GM18499 (cell line): ENCODE measurements around the gene TMEM94.
"Not testable (repeated sequence)": the region's sequence is repeated elsewhere in the genome, so short reads cannot be mapped to it uniquely, and the experiment has no call there.

Source experiments
- ATAC-seq: cut with Tn5 transposase; IDR thresholded peaks from one replicate; pipeline ENCODE4 v1.9.1; 2021; ENCODE audit warnings: moderate number of reproducible peaks; ENCODE audit not compliant: insufficient read depth, unreplicated experiment

The TMEM94 gene

DNA sequence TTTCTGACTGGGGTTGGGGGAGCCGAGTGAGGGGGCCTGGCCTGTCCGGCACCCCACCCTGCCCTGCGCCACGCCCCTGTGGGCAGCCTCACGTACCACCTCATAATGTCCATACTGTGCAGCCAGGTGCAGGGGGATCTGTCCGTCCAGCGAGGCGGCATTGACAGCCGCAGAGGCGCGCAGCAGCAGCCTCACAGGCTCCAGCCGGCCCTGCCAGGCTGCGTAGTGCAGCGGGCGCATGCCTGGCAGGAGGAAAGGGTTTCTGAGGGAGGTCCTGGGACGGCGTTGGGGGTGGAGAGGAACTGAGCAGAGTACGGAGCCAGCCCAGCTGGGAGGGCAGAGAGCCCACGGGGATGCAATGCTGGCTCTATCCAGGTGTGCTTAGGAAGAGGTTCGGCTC is 50.5 kb downstream of the TMEM94 start:
- ATAC-seq, result no peak

DNA sequence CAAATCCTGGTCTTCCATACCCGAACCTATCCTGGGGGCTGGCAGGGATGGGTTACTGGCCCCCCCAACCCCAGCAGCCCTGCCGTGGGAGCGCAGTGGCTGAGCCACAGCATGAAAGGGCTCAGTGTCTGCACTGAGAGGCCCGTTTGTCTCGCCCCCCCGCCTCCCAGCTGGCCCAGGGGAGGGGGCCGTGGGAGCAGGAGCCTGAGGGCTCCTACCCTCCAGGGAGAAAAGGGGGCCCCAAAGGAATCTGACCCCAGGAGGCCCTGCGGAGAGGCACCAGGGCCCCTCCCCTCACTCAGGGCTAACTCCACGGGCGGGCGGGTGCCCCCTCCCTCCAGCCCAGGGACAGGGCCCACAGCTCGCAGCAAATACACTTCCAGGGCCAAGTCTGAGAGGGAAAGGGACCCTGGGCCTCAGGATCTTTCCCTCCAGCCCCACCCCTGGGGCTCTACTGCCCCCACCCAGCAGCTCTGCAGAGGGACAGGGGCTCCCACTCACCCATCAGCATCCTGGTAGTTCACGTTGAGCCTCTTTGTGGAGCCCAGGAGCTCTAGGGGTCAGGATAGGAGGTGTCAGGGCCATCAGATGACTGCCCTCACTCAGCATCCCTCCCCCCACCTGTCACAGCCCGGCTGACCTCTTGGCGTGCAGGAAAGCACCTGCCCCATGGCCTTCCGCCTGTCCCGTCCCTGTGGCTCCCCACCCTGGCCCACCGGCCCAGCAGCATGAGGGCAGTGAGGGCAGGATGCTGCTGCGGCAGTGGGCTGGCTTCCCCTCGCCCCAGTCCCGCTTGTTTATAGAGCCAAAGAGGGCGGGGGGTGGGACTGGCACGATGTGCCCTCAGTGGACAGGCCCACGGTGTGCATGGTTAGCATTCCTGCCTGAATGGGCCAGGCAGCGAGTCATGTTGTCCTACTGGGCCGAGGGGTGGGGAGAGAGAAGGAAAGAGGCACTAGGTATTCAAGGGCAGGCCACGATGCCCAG is 51.6 kb downstream of the TMEM94 start:
- no peak for ATAC-seq

DNA sequence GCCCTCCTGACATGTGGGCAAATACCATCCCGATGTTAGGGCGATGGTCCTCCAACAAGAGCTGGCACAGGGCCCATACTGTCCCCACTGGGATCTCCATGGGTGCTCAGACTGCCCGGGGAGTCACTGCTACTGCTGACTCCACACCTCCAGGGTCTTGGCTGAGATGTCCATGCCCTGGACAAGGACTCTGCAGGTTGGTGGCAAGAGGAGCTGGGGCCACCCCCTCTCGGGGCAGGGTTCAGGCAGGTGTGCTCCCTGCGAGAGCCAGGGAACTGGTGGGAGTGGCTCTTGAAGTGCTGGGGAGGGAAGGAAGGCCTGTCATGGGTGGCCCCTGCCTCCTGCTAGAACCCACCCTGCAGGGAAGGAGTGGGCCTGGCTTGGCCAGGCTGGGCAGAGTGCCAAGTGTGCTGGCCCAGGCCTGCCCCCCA is 52.5 kb downstream of the TMEM94 start:
- ATAC-seq, result no peak

DNA sequence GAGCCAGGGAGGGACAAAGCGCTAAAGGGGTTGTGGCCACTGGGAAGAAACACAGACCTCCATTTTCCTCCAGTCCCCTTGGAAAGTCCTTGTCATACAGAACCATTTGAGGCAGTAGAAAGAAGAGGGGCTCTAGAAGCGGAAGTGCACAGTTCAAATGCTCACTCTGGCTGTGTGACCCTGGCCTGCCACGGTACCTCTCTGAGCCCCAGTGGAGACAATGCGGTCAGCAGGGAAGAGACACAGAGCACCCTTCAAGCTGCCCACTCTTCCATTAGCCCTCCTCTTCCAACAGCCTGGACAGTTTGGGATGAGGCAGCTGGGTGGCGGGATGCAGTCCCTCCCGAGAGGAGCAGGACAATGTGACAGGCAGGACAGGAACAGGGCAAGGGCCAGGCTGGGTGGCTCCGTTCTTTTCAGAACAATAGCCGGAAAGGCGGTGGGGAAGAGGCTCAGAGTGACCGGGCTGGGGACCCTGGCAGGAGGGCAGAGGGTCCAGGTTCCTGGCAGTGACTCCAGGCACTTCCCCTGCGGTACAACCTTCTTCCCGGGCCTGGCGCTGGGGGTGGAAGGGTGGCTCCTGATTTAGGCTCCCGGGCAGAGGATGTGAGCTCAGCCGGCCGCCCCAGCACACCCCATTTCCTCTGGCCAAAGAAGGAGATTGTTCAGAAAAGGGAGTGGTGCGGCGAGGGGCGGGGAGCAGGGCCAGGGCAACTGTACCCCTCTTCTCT is 53.3 kb downstream of the TMEM94 start:
- ATAC-seq, result no peak

DNA sequence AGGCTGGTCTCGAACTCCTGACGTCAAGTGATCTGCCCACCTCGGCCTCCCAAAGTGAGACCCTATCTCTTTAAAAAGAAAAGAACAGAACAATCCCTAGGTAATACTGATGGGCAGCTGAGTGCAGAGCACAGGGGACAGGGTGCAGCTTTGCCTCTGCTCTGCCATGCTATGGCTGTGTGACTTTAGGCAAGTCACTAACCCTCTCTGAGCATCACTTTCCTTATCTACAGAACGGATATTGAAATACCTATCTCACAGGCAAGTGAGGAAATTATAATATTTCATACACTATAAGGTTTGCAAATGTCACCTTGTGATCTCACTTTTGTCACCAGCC is 54.8 kb downstream of the TMEM94 start:
- no peak for ATAC-seq

DNA sequence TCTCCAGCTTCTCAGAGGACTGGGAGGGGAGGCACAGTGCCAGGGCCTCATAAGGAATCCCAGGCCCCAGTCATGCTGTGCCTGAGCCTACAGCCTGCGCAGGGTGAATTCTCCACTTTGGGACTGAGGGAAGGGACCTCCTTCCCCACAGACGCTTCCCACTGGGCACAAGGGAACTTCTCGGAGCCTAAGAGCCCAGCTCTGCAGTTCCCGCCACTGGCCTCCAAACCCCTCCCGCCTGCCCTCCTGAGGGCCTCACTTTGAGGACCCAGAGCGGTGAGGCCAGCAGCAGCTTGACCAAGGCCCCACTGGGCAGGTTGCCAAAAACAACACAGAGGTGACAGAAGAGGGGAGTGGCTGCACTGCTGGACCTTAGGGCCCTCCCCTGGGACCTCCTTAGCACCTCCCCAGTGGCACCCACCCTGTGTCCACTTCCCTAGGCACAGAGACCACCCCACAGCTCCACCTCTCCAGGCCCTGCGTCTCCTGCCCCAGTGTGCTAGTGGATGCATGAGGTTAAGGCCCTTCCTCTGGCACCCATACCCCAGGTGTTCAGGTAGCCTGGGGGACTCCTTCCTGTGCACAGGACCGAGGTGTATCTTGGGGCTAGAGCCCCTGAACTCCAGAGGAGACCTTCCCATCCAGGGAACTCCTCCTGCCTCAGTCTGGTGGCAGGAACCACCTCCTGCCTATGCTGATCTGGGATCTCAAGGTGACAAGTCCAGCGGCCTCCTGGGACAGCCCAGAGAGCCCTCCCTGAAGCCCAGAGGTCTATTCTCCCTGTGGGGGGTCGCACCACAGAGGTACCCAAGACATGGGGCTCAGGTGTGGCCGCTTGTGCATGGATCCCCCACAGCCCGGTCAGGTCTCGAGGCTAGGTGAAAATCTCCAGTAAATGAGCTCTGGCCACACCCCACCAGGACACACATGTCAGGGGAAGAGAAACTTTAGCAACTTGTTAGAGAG is 55.5 kb downstream of the TMEM94 start:
- ATAC-seq, result no peak

DNA sequence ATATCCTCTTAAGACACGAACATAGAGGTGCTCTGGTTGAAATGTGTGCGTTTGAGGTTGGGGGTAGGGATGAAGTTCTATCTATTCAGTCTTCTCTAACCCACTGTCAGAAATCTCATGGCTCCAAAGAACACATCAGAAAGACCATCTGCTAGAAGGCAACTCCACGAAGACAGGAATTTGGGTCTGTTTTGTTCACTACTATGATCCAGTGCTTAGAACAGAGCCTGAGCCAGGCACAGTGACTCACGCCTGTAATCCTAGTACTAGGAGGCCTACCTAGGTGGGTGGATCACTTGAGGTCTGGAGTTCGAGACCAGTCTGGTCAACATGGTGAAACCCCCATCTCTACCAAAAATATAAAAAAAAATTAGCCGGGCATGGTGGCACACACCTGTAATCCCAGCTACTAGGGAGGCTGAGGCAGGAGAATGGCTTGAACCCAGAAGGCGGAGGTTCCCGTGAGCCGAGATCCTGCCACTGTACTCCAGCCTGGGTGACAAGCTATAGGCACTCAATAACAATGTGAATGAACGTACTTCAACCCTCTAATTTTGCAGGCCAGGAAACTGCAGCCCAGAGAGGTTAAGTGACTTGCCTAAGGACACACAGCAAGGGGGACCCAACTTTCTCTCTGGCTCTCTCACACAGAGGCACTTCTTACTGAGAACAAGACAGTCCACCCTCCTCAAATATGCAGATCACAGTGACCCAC is 56.6 kb downstream of the TMEM94 start:
- no peak for ATAC-seq

DNA sequence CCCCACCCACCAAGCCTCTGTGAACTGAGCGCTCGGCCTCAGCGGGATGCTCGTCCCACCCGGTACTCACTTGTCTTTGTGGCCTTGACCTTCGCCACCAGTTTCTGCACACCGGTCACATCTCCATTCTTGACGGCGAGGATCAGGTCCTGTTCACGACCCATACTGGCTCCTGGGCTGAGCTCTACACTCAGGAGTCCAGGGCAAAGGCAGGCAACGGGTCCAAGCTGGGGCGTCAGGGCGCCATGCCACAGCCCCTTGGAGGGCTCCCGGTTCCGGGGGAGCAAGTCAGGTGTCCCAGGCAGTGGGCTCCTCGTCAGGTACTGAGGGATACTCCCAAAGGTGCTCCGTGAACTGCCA is 57.2 kb downstream of the TMEM94 start:
- no peak for ATAC-seq

DNA sequence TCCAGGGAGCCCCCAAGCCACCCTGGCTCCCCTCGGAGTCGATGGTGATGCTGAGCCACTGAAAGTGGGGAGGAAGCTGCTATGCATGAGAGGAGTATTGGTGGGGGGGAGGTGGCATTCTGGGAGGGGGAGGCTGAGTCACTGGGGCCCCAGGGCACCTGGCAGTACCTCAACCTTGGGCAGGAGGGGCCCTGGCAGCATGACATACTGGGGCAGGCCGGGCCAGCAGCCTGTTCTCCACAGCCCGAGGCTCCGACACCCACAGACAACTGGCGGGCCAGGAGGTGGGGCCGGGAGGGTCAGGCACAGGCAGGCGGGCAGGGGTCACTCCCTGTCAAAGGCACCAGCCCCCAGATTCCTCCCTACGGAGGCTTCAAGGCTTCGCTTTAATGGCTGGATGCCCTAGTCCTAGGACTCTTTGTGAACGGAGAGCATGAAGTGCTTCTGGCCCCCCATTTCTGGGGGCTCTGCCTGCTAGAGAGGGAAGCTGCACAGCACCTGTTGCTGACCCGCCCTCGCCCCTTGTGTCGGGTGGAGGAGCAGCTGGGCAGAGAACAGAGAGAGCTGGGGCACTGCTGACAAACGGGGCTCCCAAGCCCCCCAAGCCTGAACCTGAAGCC is 58.0 kb downstream of the TMEM94 start:
- no peak for ATAC-seq

DNA sequence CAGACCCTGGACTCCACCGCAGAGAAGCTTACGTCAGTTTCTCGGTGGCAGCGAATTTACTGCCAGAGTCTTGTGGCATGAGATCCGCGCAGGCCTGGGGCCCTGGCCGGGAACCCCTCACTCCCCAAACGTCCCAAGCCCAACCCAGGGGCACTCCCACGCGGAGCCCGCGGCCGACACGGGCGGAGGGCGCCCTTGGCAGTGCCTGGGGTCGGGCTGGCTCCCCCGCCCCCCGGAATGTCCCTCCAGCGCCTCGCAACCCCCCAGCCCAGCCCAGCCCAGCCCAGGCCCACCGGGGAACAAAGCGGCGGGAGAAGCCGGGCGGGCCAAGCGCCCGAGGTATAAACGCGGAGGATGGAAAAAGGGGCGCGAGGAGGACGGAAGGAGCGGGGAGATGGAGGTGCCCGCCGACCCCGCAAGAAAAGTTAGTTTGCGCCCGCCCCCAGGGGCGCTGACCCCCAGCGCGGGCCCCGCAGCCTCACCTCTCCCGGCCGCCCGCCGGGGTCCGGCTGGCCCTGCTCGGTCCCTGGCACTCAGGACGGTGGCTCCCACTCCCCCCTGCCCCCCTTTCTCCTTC is 58.6 kb downstream of the TMEM94 start:
- no peak for ATAC-seq

DNA sequence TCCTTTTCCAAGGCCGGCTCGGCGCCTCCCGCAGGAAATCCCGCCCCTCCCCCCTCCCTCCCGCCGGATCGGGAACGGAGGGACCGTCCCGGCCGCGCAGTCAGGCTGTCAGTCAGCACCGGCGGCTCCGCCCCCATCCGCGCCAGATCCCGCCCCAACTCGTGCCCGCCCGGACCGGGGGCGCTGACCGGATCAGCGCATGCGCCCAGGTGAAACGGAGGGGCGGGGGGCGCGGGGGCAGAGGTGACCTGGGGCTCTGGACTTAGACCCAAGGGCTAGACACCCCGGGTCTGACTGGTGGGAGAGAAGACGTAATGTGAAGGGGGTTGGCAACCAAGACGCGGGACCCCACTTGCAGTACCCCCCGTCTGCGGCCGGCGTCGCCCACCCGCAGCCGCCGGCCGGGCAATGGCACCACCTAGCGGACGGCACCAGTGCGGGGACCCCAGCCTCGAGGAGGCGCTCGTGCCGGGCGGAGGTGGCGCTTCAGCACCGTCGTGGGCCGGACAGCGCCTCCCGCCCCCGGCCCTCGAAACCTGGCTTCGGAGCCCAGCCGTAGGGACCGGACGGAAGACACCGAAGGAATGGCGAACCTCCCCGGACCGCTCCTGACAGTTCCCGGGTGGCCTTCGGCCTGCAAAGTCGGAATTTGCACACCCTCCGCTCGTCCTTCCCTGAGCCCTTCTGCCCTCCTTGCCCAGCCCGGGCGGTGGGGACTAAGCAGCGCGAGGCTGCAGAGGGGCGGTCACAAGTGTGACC is 59.2 kb downstream of the TMEM94 start, which contains the start of gene CASKIN2:
Gene CASKIN2 (minus strand): TSS at position 42 of the 759 bp plus-strand sequence. CDS start 1,733 bp downstream, outside the sequence.
- no peak for ATAC-seq

DNA sequence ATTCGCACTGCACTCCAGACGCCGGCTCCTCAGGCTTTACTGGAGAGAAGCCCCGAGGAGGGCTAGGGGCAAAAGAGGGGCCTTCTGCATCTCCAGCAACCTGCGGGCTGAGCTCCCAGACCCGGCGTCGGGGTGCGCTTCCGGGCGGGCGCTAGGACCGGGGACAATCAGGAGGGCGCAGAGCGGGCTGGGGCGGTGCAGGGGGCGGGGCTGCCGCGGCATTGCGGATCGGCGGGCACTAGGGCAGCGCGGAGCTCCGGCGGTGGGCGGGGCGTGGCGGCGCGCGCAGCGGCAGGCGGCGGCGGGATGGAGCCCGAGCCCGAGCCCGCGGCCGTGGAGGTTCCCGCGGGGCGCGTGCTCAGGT is 59.8 kb downstream of the TMEM94 start, which contains the start of gene TSEN54:
Gene TSEN54 (plus strand): TSS at position 274 of the 364 bp plus-strand sequence. CDS start 33 bp downstream, at position 307.
- ATAC-seq, result no peak

DNA sequence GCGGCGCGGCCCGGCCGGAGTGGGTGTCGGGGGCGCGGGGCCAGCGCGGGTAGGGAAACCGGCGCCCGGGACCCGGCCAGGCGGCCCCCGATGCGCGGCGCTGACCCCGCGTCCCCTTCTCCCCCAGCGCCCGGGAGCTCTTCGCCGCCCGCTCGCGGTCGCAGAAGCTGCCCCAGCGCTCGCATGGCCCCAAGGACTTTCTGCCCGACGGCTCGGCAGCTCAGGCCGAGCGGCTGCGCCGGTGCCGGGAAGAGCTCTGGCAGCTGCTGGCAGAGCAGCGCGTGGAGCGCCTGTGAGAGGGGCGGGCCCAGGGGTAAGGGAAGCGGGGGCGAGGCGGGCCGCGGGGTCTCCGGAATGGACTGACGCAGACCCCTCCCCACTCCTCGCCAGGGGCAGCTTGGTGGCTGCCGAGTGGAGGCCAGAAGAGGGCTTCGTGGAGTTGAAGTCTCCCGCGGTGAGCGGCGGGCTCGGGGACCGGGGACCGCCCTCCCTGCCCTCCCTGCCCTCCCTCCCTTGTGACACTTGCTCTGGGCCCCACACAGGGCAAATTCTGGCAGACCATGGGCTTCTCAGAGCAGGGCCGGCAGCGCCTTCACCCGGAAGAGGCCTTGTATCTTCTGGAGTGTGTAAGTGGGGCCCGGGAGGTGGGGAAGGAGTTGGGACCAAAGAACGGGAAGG is 60.3 kb downstream of the TMEM94 start:
- no peak for ATAC-seq

DNA sequence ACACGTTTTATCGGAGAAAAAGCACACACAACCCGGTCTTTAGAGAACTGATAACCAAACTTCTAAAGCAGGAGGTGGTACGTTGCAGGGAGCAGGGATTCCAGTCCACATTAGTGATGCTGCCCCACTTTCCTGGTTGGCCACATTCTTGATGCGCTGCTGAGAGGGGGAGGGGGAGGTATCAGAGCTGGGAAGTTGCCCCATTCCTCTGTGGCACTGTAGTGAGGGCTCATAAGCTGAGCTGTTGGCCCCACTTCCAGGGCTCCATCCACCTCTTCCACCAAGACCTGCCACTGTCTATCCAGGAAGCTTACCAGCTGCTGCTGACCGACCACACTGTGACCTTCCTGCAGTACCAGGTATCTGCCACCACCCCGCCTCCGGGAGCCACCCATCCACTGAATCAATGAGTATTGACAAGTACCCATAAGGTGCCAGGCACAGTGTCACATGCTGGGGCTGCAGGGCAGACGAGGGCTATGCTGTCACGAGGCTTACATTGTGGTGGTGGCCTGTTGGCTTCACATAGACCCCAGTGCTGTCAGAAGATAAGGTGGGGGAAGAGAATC is 60.9 kb downstream of the TMEM94 start:
- no peak for ATAC-seq

DNA sequence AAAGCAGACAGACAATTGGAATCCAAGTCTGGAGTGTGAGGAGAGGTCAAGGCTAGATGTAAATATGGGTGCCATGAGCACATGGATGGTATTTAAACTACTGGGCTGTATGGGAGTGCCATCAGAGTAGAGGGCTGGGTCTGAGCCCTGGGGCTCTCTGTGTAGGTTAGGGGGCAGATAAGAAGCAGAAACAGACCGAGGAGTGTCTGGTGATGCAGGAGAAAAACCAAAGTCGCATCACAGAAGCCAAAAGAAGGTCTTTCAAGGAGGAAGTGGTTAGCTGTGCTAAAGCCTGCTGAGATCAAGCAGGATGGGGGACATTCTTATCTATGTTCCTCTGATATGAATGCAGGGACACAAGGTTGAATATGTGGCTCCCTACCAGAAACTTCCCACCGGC is 61.8 kb downstream of the TMEM94 start:
- no peak for ATAC-seq

DNA sequence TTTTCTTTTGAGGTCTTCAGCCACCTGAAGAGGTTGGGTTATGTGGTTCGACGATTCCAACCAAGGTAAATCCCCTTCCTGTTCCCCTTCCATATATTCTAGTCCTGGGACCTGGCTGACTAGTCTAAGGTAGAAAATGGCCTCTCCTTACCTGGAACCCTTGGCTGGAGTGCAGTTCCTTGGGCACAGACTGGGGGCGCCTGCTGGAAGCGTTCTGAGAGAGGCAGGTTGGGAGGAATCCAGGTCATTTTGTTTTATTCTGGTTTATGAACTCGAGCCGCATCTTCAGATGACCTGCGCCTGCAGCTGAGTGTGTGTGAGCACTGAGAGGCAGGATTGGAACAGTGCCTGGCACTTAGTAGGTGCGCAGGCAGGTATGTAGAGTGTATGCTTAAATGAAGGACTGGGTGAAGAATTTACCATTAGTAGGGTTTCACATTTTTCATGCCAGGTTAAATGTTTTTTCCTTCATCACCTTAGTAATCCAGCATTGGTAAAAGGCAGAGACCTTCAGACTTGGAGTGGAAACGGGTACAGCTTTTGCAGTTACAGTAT is 62.6 kb downstream of the TMEM94 start:
- ATAC-seq, result no peak

DNA sequence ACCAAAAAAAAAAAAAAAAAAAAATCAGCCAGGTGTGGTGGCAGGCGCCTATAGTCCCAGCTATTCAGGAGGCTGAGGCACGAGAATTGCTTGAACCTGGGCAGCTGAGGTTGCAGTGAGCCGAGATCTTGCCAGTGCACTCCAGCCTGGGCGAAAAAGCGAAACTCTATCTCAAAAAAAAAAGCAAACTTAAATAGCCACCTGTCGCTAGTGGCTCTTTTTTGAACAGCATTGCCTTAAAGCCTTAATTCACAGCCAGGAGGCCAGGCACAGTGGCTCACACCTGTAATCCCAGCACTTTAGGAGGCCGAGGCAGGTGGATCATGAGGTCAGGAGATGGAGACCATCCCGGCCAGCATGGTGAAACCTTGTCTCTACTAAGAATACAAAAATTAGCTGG is 64.0 kb downstream of the TMEM94 start:
- ATAC-seq, result not testable (repeated sequence)
